Right lobe of liver (tissue), 4 donors: Measurements from ENCODE around the gene MDFI.

Experiments
- POLR2A ChIP-seq: fragments of 450-650 bp; IDR thresholded peaks from one replicate; pipeline ENCODE4 v1.6.1; 2017; ENCODE audit warnings: antibody characterized with exemption, mild to moderate bottlenecking
- TF ChIP-seq, protein P1 (sequence below), 4 donors: fragments of 200-600 bp in 3 of 4; fragments of 450-650 bp in 1 of 4; IDR thresholded peaks; one replicate each; pipeline versions ENCODE4 v1.5.1 to v1.8.0; 2016 to 2022; ENCODE audit warnings: antibody characterized with exemption in 4 of 4, mild to moderate bottlenecking in 2 of 4
- donor health status: DM: no; HTN: no; CAD: no.
- donor health status: DM: no; HTN: no; CAD: no.
- donor health status: DM: no; HTN: yes; CAD: no.

DNA sequence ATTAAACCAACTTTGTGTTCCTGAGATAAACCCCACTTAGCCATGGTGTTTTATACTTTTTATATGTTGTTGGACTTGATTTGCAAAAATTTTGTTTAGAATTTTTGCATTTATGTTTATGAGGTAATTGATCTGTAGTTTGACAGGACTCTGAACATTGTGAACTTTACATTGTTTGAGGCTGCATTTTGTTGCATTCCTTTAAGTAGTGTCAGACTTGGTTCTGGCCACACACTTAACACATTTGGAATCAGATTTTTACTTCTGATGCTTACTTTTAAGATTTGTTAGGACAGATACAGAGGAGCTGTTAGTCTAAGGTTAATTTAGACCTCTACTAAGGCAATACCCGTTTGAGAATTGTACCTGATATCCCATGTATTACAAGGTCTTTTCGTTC, 16.5 kb upstream of the MDFI start:
- TF ChIP-seq, protein P1, sequence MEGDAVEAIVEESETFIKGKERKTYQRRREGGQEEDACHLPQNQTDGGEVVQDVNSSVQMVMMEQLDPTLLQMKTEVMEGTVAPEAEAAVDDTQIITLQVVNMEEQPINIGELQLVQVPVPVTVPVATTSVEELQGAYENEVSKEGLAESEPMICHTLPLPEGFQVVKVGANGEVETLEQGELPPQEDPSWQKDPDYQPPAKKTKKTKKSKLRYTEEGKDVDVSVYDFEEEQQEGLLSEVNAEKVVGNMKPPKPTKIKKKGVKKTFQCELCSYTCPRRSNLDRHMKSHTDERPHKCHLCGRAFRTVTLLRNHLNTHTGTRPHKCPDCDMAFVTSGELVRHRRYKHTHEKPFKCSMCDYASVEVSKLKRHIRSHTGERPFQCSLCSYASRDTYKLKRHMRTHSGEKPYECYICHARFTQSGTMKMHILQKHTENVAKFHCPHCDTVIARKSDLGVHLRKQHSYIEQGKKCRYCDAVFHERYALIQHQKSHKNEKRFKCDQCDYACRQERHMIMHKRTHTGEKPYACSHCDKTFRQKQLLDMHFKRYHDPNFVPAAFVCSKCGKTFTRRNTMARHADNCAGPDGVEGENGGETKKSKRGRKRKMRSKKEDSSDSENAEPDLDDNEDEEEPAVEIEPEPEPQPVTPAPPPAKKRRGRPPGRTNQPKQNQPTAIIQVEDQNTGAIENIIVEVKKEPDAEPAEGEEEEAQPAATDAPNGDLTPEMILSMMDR (IDR thresholded peaks at IDR 0.05): no peak
- TF ChIP-seq POLR2A: no peak
